GM18520 (cell line): Measurements from ENCODE around the gene KRT13.

Experiments
- ATAC-seq: cut with Tn5 transposase; IDR thresholded peaks from one replicate; pipeline ENCODE4 v1.9.1; 2021; ENCODE audit not compliant: unreplicated experiment

KRT13 gene

DNA sequence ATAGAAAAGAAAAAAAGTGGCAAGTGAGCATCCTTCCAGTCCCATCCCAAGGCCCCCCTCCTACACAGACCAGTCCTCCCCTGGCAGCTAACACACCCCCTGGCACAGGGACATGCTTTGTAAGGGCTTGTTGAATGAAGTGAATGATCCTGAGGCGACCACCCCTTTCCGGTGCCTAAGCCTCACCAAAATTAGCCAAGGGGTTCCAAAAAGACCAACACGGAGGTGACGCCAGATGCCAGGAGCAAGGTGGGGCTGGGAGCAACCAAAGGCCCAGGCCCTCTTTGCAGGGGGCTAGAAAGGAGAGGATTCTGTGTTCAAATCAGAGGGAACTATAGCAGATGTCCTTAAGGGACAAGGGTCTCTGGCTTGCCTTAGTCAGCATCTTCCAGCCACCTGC is 30.0 kb downstream of the KRT13 start:
- ATAC-seq = no peak

DNA sequence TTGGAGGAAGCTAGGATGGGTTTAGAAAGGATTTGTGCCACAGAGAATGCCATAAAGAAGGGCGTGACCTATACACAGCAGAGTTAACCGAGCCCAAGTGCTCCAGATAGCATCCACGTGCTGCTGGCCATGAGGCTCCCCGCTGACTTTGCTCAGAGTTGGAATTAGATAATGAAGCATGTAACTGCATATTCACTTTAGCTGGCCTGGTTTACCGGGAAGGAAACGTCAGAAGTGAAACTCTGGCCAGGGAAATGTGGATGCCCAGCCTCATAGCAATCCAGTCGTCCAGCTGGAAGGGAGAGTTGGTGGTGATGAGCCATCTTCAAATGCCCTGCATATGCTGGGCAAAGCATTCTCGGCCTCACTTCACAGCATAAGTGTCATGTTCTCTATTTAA is 30.5 kb downstream of the KRT13 start:
- no peak for ATAC-seq

DNA sequence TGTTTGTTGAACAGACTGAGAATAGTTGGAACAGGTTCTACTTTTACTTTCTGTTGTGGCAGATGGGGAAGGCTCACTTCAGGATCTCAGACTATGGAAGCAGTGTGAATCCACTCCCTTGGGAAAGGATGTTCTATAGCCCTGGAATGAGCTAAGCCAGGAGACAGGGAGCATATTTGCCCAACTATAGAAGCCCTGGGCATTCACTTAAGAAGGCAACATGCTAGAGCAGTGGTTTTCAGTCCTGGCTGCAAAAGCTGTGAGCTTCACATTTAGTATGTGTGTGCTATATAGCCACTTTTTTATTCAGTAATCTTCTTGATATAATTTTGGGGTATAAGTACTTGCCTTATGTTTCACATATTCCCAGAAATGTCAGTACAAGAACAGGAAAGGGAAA is 37.1 kb downstream of the KRT13 start:
- ATAC-seq = no peak

DNA sequence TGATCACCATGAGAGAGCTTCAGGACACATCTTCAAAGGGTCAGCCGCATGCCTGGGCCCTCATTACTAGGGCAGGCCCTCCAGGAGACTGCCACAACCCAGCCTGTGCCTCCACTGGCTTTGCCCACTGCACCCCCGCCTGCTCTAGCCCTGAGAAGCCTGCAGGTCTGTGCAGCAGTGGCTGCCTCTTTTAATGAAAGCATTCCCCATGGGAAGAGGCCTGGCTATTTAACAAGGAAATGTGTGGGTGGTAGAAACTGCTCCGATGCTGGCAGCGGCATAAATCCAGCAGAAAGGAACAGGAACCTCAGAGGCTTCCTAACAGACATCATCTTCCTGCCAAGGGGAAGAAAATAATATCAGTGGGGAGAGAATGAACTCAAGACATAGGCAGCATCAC is 37.9 kb downstream of the KRT13 start:
- ATAC-seq = no peak

DNA sequence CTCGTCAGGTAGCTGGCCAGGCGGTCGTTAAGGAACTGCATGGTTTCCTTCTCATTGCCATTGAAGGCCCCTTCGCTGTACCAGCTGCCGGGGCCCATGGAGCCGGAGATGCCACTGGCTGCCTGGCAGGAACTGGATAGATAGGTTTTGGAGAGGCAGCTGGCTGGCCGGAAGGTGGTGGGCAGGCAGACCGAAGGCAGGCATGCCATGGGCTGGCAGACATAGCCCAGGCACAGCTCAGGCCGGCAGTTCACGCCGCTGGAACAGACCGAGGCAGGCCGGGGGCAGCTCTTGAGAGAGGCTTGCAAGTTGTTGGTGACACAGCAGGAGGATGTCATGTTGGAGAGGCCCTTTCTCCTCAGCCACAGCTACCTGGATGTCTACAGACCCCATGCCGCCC is 38.4 kb downstream of the KRT13 start, which contains the start of gene KRT32:
Gene KRT32 (minus strand): TSS at position 399 of the 400 bp plus-strand sequence. CDS start 61 bp downstream, at position 338.
- no peak for ATAC-seq

DNA sequence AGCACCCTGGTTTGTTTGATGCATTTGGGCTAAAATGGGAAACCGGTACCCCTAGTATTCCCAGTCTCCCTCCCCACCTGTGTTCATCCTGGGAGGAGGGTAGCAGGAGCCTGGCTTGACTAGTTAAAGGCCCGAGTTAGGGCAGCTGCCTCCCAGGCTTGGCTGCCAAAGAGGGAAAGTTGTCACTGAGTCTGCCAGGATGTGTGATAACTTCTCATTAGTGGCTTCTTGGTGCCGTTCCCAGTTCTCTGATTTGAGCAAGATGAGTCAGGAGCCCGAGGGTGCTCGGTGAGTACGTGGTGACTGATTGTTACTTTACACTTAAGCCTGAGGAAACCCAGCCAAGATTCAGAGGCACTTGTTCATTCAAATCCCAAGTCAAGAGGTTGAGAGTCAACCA is 40.7 kb downstream of the KRT13 start:
- no peak for ATAC-seq

DNA sequence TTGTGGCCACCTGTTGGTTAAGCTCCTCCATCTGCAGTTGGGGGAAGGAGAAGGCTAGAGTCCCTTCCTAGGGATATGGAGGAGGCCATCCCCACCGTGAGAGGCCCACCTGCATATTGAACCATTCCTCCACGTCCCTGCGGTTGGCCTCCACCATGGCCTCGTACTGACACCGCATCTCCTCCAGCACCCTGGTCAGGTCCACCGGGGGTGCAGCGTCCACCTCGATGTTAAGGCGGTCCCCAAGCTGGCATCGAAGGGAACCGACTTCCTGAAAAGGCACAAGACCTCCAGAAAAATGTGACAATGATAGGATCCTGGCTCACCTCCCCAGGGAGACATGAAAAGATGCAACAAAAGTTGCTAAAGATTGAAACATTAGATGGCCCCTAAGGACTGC is 41.2 kb downstream of the KRT13 start:
- ATAC-seq = no peak

DNA sequence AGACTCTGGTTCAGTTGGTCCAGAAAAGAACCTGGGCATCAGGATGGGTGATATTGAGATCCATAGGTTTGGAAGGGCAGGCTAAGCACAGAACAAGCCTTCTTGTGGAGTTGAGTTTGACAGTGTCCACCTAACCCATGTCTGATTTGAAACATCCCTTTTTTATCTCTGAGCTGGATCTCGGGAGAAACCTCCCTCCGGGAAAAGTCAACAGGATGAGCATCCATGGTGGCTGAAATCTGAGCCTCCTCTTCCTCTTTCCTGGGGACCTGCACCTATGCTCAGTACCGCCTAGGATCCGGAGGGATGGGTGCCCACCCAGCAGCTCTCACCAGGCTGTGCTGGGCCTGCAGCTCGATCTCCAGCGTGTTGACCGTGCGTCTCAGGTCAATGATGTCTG is 41.7 kb downstream of the KRT13 start:
- ATAC-seq = no peak

DNA sequence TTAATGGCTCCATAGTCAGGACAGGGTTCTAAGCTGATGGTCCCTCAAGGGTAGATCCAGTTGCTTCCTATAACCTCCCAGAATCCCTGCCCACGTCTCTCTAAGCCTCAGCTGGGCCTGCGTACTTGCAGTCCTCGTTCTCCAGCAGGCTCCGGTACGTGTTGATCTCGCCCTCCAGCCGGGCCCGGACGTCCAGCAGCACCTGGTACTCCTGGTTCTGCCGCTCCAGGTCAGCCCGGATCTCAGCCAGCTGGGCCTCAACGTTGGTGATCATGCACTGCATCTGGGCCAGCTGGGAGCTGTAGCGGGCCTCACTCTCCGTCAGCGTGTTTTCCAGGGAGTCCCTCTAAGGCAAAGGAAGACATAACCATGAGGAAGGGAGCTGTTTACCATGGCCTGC is 42.7 kb downstream of the KRT13 start:
- no peak for ATAC-seq

DNA sequence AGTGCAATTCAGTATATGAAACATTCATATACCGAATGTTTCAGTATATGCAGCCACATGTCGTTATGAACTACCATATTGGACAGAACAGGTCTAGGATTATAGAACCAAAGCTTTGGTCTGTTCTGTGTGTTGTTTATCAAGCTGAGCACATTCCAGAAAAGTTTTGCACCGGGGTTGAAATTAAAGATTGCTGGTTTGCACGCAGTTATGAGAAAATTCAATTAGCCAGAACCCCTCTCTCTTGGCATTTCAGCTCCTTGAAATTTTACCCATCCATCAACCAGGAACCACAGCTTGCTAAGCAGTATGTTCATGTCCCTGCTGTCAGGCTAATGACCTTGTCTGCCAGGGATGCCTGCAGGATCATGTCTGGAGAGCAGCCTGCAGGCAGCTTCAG is 47.7 kb downstream of the KRT13 start:
- no peak for ATAC-seq

DNA sequence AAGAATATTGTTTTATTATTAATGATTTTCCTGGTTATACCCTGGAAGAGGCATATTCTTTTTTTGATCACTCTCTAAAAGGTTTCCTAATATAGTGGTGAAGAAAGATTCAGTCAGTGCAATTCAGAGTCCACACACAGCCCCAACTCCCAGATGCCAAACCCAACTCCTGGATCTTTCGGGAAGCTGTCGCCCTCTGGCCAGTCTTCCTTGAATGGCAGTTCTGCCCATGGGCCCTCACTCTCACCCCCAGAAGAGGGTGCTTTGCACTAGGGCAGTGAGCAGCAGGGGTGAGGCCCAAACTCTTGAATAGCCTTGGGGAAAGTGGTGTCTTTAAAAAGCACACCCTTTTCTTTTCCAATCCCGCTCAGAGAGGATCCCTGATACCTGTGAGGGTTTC is 49.2 kb downstream of the KRT13 start:
- ATAC-seq = no peak

DNA sequence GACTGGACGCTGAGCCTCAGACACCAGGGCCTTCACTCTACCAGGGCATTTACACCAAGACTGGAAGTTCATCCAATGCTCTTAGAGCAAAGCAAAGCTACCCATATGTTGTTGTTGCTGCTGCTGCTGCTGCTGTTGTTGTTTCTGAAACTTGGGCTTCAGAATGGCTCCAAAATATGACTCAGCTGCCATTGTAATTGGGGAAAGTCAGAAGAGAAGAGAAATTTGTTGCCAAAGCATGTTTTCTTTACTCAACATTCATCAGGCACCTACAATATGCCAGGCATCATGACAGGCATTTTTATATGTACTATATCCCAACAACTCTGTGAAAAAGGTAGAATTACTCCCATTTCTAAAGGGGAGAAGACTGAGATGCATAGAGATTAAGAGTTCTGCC is 50.2 kb downstream of the KRT13 start:
- ATAC-seq = no peak

DNA sequence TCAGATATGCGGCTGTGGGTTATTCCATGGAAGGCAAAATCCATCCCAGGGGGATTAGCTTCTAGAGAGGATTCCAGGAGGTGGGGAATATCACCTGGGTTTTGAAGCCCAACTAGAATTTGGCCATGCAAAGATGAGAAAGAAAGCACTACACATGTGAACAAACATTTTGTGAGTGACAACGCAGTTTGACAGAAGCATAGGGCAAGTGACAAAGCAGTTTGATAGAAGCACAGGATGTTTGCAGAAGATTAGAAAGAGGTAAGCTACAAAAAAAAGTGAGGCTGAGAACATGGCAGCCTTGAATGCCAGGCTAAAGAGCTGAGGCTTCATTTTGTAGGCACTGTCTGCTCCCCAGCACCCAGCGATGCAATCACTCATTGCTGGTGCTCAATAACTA is 52.3 kb downstream of the KRT13 start:
- no peak for ATAC-seq

DNA sequence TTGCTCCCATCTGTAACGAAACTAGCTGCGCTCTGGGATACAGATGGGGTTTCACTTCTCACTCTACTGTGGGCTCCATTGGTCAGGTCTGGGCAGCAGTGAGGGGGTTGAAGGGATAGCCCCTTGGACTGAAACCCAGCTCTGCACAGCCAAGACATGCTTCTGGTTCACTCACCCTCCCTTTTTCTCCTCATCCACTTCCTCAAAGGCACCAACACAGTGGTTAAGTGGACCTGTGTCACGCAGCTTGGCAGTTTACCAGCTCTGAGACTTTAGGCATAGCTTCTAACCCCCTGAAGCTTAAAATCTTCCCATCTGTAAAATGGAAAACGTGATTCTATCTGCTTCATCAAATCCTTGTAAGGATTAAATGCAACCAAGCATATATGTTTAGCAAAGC is 53.1 kb downstream of the KRT13 start:
- ATAC-seq = no peak

DNA sequence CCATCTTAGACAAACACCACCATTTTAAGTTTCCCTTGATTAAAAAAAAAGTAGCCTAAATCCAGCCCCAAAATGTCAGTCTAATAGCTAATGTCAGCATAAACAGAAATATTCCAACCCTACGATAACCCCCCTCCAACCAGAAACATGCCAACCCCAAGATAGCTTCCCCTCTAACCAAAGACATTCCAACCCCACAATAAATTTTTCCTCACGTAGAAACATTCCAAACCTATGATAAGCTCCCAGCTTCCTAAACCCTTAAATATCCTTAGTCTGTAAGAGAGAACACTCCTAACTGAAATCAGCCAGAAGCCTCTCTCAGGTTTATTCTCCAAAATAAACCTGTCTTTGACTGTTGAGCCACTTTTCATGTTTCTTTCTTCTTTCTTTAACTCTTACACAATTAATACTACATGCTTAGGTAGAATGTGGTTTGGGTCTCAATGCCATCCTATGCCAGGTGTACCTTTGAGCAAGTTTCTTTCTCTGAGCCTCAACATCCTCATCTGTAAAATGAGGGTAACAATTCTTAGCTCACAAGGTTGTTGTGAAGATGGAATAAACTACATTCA is 54.2 kb downstream of the KRT13 start:
- ATAC-seq = no peak
